ENCODE results near the gene CHCHD10. TPM values are rescaled to one million over a fixed set of nuclear protein-coding genes. Genes with fewer than 3 reads are reported as not detected.

The CHCHD10 gene
- 38.2 and 44.3 TPM in 2 replicates for total RNA-seq (2014; rRNA removed; shearing (Covaris generic))
- polyA plus RNA-seq (2014; cell fraction: nucleus; rRNA removed): 11.2 and 54.2 TPM in 2 replicates

GRCh38 chr22:23767673-23768548, at the start of gene CHCHD10:
CHCHD10 (minus strand) TSS chr22:23767972; CDS start chr22:23767874, 98 bp downstream.
- no peak for DNase-seq (ENCODE audit: extremely low read depth, low read depth)

DNA sequence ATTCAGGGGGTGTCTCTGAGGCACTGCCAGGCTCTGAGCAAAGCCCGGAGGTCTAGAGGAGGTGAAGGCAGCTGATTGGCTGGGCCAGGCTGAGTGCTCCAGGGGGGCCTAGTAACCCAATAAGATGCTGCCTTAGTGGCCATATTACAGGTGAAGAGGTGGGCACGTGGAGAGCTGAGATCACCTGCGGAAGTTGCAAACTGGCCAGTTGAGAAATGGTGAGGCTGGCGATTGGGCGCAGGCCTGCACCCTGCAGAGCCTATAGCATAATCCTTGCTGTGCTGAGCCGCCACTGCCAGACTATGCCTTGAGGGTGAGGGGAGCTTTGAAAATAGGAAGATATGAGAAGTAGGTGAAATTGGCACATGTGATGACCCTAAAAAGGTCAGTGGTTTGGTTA, 49.4 kb upstream of the CHCHD10 start:
- DNase-seq (ENCODE audit: extremely low read depth, low read depth): no peak

DNA sequence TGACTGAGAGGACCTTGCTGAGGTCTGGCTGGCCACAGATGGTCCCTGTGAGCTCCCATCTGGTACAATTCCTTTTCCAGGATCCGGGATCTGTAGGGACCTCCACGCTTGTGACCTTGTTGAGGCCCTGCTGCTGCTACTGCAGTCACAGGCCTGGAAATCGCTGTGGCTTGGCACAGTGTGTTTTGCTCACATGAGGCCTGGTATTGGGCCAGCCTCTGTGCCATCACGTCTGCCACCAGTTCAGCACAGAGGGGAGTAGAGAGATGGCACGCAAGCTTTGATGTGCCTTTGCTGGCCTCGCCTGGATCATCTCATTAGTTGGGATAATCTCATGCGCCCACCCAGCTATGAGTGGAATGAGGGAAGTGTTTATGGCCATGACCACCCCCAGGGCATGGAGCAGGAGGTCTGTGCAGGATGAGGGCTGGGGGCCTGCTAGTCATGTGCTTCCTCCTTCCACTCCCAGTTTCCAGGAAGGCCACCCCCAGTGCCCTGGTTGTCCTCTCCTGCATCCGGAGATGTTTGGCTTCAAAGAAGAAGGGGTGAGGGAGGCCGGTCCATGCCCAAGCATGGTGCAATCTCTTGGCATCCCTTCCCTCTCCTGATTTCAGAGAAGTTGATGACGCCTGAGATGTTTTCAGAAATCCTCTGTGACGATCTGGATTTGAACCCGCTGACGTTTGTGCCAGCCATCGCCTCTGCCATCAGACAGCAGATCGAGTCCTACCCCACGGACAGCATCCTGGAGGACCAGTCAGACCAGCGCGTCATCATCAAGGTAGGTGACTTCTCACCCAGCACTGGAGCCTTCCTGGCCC, 48.6 kb upstream of the CHCHD10 start:
- no peak for DNase-seq (ENCODE audit: extremely low read depth, low read depth)

GRCh38 chr22:23815541-23816155, 47.9 kb upstream of the CHCHD10 start:
- no peak for DNase-seq (ENCODE audit: extremely low read depth, low read depth)

- DNase-seq (ENCODE audit: extremely low read depth, low read depth): no peak
Measured at GRCh38 chr22:23812378-23812777, 44.6 kb upstream of the CHCHD10 start.

GRCh38 chr22:23806837-23807236, 39.1 kb upstream of the CHCHD10 start:
- no peak for DNase-seq (ENCODE audit: extremely low read depth, low read depth)

GRCh38 chr22:23804781-23805291, 37.1 kb upstream of the CHCHD10 start:
- no peak for DNase-seq (ENCODE audit: extremely low read depth, low read depth)

- no peak for DNase-seq (ENCODE audit: extremely low read depth, low read depth)
Measured at GRCh38 chr22:23803001-23803819, 35.4 kb upstream of the CHCHD10 start.

- DNase-seq (ENCODE audit: extremely low read depth, low read depth): no peak
Measured at GRCh38 chr22:23801886-23802377, 34.2 kb upstream of the CHCHD10 start.

- no peak for DNase-seq (ENCODE audit: extremely low read depth, low read depth)
Measured at GRCh38 chr22:23801238-23801821, 33.6 kb upstream of the CHCHD10 start.

DNA sequence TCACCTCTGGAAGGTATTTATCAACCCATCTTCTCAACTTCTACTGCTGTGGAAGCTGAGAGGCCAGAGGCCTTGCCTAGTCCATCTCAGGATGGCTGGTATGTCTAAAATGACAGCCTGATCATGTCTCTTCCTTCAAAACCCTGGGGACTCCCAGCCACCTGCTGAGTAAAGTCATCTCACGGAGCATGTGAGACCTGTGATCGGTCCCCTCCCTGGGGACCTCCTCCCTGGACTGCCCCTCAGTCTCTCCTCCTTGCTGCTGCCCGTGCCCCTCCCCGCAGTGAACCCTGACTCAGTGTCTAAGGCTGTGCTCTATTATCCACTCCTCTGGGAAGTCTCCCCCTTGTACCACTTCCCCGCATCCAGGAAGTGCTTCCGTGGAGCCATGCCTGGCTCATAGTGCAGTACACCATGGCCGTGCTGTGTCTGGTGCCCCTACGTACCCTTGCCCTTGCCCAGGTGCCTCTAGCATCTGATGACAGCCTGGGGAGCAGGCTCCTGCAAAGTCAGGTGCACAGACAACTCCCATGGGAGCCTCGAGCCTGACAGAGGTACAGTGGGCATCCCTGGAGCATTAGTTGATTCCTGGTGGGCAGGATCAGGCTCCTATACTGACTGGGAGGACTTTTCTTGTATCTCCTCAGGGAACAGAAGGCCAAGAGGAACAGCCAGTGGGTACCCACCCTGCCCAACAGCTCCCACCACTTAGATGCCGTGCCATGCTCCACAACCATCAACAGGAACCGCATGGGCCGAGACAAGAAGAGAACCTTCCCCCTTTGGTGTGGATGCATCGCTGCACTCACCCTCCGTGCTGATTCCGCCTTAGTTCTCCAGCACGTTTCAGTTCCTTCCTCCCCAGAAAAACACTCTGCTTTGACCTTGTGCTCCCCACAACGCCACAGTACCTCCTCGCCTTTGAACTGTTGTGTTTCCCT, 32.8 kb upstream of the CHCHD10 start:
- DNase-seq (ENCODE audit: extremely low read depth, low read depth): no peak

- no peak for DNase-seq (ENCODE audit: extremely low read depth, low read depth)
Measured at GRCh38 chr22:23796461-23796860, 28.7 kb upstream of the CHCHD10 start.

- DNase-seq (ENCODE audit: extremely low read depth, low read depth): no peak
Measured at GRCh38 chr22:23793326-23793725, 25.6 kb upstream of the CHCHD10 start.

- no peak for DNase-seq (ENCODE audit: extremely low read depth, low read depth)
Measured at GRCh38 chr22:23791738-23792645, 24.2 kb upstream of the CHCHD10 start.

DNA sequence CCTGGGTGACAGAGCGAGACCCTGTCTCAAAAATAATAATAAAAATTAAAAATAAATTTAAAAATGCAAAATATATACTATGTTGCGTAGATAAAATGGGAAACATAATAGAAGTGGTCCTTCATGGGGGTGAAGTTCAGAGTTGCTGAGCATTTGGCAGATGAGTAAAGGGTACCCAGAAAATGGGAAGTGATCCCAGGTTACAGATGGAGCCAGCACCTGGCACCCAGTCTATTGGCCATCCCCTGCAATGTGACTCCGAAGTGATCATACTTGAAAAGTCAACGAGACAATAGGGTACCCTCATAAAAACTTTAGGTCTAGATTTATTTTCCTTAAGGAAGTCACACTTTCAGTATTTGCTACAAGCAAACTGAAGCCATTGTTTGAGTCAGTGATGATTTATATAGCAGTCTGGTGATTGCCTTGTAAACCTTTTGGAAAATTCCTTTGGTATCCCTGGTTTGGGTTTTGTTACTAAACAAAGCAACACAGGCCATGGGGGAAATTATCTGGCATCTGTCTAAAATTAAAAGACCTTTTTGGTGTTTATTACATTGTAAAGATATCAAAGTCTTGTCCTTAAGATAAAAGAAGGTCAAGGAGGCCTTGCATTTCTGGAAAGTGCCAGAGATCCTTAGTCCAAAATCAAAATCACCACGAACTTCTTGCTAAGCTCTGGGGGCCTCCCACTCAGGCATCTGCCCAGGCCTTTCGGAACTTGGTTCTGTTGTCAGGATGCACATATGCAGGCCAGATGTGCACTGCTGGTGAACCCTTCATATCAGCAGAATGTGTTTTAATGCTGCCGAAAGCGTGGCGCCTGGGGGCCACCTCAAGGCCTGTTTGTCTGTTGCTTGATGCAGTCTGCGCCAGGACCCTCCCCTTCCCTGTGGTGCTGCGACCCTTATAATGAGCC, 23.3 kb upstream of the CHCHD10 start:
- DNase-seq (ENCODE audit: extremely low read depth, low read depth): no peak

- no peak for DNase-seq (ENCODE audit: extremely low read depth, low read depth)
Measured at GRCh38 chr22:23789638-23790037, 21.9 kb upstream of the CHCHD10 start.
